Bronchial epithelial cell (primary cell): ENCODE measurements around the gene CDC26. TPM values are rescaled to one million over a fixed set of nuclear protein-coding genes. Genes with fewer than 3 reads are reported as not detected.

Experiments used
- DNase-seq: peaks from one replicate; pipeline ENCODE4 v3.0.0-alpha.2; 2010; ENCODE audit warnings: low read depth
- FAIRE-seq: peaks from 2 replicates; lab custom pipeline; 2011; peaks lifted over from hg19 to GRCh38; lab: Jason Lieb, UNC
- H3K27me3 ChIP-seq: 2 replicates; pipeline ENCODE4 v1.5.1; 2011; ENCODE audit warnings: low read length; ENCODE audit not compliant: control insufficient read depth, insufficient read depth
- H3K36me3 ChIP-seq: 2 replicates; pipeline ENCODE4 v1.5.1; 2011; ENCODE audit warnings: low read length; ENCODE audit not compliant: control insufficient read depth, insufficient read depth
- H3K4me3 ChIP-seq: 2 replicates; pipeline ENCODE4 v1.5.1; 2011; ENCODE audit warnings: mild to moderate bottlenecking, low read depth, low read length, control low read depth
- total RNA-seq: library from RNA; depleted of rRNA; stranded (reverse); fragments of >200 nt; gene quantifications from 2 replicates; pipeline ENCODE4 v1.2.1, GENCODE V29; 2014
- TF ChIP-seq, protein P1 (sequence below): IDR thresholded peaks from 2 replicates; pipeline ENCODE4 v1.5.1; 2011; ENCODE audit warnings: mild to moderate bottlenecking, moderate library complexity, low read length, control low read depth, inconsistent platforms; ENCODE audit not compliant: insufficient read depth, severe bottlenecking

CDC26 gene
- total RNA-seq, 1 donor from 2014 or later: 24.7 TPM

DNA sequence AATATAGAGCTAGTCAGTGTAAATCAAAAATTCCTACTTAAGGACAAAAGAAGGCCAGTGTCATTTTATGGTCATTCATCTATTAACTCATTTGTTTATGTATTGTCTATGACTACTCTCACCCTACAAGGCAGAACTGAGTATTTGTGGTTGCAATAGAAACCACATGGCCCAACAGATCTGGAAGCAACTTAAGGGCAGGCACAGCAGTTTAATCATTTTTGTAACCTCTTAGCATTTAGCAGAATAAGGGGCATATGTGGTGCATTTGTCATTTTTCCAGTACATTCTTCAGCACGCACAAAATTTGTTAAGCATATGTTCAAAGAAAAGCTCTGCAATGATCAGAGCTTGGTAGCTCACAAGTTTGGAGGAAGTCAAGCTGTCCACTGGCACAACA, 55.4 kb downstream of the CDC26 start:
- TF ChIP-seq, protein P1, sequence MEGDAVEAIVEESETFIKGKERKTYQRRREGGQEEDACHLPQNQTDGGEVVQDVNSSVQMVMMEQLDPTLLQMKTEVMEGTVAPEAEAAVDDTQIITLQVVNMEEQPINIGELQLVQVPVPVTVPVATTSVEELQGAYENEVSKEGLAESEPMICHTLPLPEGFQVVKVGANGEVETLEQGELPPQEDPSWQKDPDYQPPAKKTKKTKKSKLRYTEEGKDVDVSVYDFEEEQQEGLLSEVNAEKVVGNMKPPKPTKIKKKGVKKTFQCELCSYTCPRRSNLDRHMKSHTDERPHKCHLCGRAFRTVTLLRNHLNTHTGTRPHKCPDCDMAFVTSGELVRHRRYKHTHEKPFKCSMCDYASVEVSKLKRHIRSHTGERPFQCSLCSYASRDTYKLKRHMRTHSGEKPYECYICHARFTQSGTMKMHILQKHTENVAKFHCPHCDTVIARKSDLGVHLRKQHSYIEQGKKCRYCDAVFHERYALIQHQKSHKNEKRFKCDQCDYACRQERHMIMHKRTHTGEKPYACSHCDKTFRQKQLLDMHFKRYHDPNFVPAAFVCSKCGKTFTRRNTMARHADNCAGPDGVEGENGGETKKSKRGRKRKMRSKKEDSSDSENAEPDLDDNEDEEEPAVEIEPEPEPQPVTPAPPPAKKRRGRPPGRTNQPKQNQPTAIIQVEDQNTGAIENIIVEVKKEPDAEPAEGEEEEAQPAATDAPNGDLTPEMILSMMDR: no peak
- no peaks in the 10 kb centered on the region for H3K36me3 ChIP-seq
- DNase-seq (peak; percentile 5), FAIRE-seq (no peak)
- H3K27me3 ChIP-seq: no peaks in the 10 kb centered on the region
- peak overlapping the region; percentile 78 for H3K4me3 ChIP-seq

DNA sequence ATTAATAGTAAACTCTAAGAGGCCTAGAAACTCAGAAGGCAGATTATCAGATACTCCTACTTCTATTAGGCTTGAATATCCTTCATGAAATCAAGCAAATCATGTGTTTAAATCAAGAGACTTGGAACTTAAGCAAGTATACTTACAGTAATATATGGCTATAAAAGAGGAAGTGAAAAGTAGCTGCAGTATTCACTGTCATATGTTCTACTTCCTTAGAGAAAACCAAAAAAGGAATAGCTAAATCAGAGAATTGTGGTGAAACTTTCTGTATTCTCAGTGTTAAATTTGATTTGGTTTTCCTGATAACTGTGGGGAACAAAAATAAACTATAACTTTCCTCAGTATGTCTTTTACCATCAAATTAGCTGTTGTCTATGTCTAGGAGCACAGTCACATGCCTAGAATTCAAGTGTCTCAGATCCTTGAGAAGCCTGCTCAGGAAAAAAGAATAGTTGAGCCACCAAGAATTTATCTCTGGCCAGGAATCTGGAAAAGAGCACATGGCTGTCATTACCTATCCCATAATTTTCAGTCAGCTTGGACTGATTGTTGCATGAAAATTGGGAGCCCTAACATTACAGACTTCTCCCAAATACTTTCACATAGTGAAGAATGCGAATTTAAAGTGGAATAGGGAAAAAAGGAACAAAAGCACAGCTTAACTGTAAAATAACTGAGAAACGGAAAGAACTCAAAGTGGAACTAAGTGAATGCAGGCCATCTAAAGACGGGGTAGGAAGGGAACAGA, 56.0 kb downstream of the CDC26 start:
- no peak for FAIRE-seq
- H3K27me3 ChIP-seq: no peaks in the 10 kb centered on the region
- TF ChIP-seq, protein P1: no peak
- no peaks in the 10 kb centered on the region for H3K36me3 ChIP-seq
- no peak for DNase-seq
- no peak overlapping the region for H3K4me3 ChIP-seq

Other genes starting within 250 kb of the CDC26 start
- gene ZFP37, start 218.8 kb downstream of the CDC26 start, total RNA-seq: 0.77 and 0.79 TPM in 2 replicates
- gene SLC31A2, start 124.6 kb downstream of the CDC26 start, total RNA-seq: 25.1 and 42.6 TPM in 2 replicates
- 11.1 and 12.9 TPM in 2 replicates for gene FKBP15, start 54.3 kb downstream of the CDC26 start, total RNA-seq
- gene SLC31A1, start 54.0 kb downstream of the CDC26 start, total RNA-seq: 29.7 and 50.1 TPM in 2 replicates
- gene PRPF4, start 86 bp upstream of the CDC26 start, total RNA-seq: 34.7 and 45.3 TPM in 2 replicates
- gene RNF183, start 27.8 kb upstream of the CDC26 start, total RNA-seq: 0.26 and 0.38 TPM in 2 replicates
- 1.6 and 4.6 TPM in 2 replicates for gene WDR31, start 64.7 kb upstream of the CDC26 start, total RNA-seq
- gene BSPRY, start 74.0 kb upstream of the CDC26 start, total RNA-seq: 1.8 and 20.4 TPM in 2 replicates
- 14.5 and 18.2 TPM in 2 replicates for gene HDHD3, start 101.4 kb upstream of the CDC26 start, total RNA-seq
- gene ALAD, start 125.7 kb upstream of the CDC26 start, total RNA-seq: 3.2 and 3.7 TPM in 2 replicates
- gene POLE3, start 135.1 kb upstream of the CDC26 start, total RNA-seq: 41.0 and 46.6 TPM in 2 replicates
- 0.13 and 0.53 TPM in 2 replicates for gene C9orf43, start 135.2 kb upstream of the CDC26 start, total RNA-seq
- gene RGS3, start 188.2 kb upstream of the CDC26 start, total RNA-seq: 22.1 and 36.2 TPM in 2 replicates